KBM-7 (cell line): ENCODE measurements around the gene PCOLCE2.

ENCODE experiments used
- DNase-seq: peaks from one replicate; pipeline ENCODE4 v3.0.0-alpha.2; 2015
- in situ Hi-C: fragments of 300-500 bp; cut with MboI; formaldehyde crosslinking; loops from 2 replicates; pipeline ENCODE4 v1.14.3; 2020; ENCODE audit warnings: low sequenced_read_pairs, low pct_unique_long_range_greater_than_20kb, mixed read lengths

Gene PCOLCE2

GRCh38 chr3:142777927-142778326 is 111.0 kb downstream of the PCOLCE2 start:
- in situ Hi-C loops = no loop called here
- no peak for DNase-seq

- in situ Hi-C loops = no loop called here
- DNase-seq = no peak
These were observed 120.5 kb downstream of the PCOLCE2 start for GRCh38 chr3:142768338-142768737.
